ENCODE measurements around the gene MT1F.
"Not testable (repeated sequence)": the region's sequence is repeated elsewhere in the genome, so short reads cannot be mapped to it uniquely, and the experiment has no call there.

The MT1F gene

DNA sequence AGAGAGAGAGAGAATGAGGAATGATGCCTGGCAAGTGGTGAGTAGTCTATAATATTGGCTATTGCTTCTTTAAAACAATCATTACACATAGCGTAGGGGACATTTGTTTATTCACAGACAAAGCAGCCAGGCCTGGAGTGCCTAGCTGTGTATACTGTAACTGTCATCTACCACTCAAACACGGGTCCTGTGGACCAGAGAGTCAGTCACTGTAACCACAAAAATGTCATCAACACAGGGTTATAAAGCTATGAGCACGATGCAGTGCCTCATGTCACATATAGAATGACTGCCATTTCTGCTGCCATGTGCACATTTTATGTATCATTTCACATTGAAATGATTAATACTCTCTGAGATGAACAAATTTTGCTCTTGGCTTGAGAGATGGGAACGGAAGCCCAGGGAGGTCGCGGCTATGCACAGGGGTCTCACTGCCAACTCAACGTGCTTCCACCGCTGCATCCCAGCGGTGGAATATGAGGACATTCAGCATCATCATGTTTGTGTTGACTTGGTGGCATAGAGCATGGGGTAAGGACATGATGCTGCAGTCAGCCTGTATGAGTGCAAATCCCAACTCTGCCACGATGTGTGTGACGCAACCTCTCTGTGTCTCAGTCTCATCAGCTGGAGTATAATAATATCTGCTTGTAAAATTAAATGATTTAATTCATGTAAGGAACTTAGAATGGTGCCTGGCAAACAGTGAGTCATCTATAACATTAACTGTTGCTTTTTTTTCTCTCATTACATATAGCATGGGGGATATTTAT is 15.2 kb downstream of the MT1F start:
- no peak for DNase-seq (ENCODE audit: low read depth in 2 of 2)

DNA sequence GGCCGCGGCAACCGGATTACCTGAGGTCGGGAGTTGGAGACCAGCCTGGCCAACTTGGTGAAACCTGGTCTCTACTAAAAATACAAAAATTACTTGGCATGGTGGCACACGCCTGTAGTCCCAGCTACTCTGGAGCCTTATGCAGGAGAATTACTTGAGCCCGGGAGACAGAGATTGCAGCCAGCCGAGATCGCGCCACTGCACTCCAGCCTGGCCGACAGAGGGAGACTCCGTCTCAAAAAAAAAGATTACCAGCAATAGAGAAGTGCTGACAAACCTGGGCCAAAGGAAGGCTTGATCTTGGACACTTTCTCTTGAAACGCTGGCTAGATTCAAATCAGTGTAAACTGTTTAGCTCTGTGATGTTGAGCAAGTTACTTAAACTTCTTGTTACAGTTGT is 16.2 kb downstream of the MT1F start:
- no peak for DNase-seq (ENCODE audit: low read depth in 2 of 2)

GRCh38 chr16:56674570-56674969 is 16.8 kb downstream of the MT1F start:
- not testable (repeated sequence) for DNase-seq (ENCODE audit: low read depth in 2 of 2)

DNA sequence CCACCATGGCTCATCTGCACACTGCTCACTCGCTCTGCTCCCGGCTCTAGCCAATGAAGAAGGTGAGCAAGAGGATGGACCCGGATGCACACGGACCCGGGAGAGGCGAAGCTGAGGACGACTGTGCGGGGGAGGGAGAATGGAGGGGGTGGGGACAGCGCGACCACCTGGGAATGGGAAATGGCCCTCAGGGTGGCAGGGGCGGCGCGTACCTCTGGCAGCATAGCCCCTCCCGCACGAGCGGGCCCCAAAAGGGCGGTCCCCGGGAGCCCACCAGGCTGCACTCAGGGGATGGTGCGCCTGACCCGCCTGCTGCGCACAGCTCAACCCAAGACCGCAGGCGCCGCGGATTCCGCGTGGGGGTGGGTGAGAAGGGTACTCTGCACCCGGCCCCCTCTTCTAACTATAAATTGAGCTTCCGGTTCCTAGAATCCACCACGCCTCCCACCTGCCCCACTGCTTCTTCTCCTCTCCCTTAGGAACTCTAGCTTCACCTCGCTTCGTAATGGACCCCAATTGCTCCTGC is 18.0 kb downstream of the MT1F start:
- no peak for DNase-seq (ENCODE audit: low read depth in 2 of 2)

DNA sequence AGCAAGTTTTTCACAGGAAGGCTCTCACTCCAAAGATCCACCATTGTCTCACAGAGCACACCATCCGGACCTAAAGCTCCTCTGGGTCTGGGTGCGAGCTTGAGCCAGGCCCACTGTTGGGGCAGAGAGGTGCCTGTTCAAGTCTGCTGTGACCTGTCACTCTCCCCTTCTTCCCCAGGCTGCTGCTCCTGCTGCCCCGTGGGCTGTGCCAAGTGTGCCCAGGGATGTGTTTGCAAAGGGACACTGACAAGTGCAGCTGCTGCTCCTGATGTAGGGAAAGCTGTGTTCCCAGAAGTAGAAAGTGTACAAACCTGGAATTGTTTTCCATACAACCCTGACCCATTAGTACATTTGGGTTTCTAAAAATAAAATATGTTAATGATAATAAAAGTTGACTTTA is 19.7 kb downstream of the MT1F start:
- DNase-seq (ENCODE audit: low read depth in 2 of 2) = no peak

GRCh38 chr16:56679078-56679730 is 21.4 kb downstream of the MT1F start:
- DNase-seq (ENCODE audit: low read depth in 2 of 2) = no peak

GRCh38 chr16:56679818-56680217 is 22.1 kb downstream of the MT1F start:
- no peak for DNase-seq (ENCODE audit: low read depth in 2 of 2)

DNA sequence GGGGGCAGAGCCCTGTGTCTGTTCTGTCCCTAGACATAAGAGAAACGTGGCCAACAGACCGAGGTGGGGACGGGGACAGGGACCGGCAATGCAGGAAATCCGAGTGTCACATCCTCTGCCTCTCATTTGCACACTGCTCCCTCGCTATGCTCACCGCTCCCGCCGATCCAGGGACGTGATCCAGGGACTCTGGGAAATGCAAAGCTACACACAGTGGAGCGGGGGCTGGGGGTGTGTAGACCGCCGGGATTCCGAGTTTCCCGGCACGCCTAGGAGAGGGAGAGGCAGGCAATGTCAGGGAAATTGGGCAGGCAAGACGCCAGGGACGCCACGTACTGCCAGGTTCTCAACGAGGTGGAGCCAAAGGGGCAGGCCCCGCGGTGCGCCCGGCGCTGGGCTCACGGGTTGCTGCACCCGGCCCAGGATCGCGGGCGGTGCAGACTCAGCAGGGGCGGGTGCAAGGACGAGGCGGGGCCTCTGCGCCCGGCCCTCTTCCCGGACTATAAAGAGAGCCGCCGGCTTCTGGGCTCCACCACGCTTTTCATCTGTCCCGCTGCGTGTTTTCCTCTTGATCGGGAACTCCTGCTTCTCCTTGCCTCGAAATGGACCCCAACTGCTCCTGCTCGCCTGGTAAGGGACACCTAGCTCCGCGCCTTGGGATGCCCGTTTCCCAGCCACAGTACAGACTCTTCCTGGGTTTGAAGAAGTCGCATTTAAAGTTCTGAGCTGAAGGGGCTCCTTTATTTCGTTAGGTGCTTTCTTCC is 24.4 kb downstream of the MT1F start, which contains the start of gene MT1X:
Gene MT1X, plus strand, starts transcription at position 532 of the 764 bp plus-strand sequence. Its CDS starts 71 bp downstream, at position 603.
- peak; percentile 85 to 90 for DNase-seq (ENCODE audit: low read depth in 2 of 2)

DNA sequence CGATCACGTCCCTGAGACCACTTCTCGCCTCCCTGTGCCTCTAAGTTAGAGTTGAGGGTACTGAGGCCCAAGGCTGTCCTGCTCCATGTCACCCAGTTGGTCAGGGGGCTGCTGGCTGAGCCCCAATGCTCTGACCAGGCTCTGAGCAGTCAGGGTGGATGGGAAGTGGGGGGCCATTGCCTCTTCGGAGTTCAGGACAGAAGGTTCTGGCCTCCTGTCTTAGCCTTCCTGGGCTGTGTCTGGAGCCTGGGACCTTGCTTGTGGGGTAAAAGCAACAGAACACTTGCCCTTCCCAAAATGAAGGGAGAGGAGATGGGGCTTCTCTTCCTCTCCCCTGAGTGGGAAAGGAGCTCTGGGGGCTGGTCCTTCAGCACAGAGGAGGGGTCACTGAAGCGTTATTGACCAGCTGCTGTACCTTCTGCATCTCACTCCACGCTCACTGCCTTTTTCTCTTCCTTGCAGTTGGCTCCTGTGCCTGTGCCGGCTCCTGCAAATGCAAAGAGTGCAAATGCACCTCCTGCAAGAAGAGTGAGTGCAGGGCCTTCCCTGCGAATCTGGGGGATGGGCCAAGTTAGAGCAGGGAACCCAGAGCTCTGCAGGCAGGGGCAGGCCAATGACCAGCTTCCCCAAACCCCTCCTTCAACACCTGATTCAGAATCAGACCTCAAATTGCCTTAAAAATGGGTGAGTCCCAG is 25.1 kb downstream of the MT1F start:
- no peak for DNase-seq (ENCODE audit: low read depth in 2 of 2)

- no peak for DNase-seq (ENCODE audit: low read depth in 2 of 2)
These were observed 25.8 kb downstream of the MT1F start for GRCh38 chr16:56683424-56684172.

GRCh38 chr16:56684256-56684925 is 26.6 kb downstream of the MT1F start:
- no peak for DNase-seq (ENCODE audit: low read depth in 2 of 2)

DNA sequence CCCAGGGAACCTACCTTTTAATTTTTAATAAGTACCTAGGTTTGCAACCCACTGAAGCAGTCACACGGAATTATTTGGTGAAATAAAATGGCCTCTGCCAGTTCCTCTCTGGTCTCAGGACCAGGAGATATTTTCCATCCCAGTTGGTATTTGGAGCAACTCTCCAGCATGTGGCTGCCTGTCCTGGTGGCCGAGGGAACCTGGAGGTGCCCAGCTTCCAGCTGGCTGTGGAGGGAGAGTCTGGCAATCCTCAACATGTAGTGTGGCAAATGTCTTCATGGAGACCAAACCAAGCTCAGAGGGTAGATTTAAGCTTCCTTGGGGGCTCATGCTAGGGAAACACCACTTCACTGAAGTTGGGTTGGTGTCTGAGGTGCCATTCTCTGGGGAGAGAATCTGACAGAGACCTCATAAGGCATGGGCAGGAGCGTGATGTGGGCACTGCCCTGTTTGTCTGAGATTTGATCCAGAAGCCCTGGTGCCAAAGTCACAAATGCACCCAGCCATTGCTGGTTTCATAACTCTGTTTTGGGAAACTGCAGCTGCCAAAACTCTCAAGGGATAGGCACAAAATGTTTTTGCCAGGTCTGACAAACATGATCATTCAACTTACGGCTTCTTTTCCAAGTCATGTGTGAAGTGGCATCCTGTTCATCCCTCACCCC is 27.3 kb downstream of the MT1F start:
- no peak for DNase-seq (ENCODE audit: low read depth in 2 of 2)

GRCh38 chr16:56686758-56687157 is 29.0 kb downstream of the MT1F start:
- DNase-seq (ENCODE audit: low read depth in 2 of 2) = no peak

GRCh38 chr16:56688762-56689161 is 31.0 kb downstream of the MT1F start:
- no peak for DNase-seq (ENCODE audit: low read depth in 2 of 2)

DNA sequence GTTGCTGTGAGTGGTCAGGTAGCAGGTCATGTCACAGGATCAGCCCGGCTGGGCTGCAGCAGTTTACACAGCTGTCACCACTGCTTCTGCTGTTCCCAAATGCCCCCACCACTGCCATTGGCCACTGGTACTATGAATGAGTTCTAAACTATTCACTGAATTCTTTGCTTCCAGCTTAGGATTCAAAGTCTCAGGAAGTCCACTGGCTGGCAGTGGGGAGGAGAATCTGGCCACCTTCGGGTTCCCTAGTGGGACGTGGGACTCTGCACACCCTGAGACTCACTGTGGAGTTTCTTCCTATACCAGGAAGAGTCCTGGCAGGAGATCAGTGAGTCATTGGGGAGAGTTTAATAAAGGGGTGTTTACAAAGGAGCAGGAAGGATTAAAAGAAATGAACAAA is 31.4 kb downstream of the MT1F start:
- DNase-seq (ENCODE audit: low read depth in 2 of 2) = no peak

DNA sequence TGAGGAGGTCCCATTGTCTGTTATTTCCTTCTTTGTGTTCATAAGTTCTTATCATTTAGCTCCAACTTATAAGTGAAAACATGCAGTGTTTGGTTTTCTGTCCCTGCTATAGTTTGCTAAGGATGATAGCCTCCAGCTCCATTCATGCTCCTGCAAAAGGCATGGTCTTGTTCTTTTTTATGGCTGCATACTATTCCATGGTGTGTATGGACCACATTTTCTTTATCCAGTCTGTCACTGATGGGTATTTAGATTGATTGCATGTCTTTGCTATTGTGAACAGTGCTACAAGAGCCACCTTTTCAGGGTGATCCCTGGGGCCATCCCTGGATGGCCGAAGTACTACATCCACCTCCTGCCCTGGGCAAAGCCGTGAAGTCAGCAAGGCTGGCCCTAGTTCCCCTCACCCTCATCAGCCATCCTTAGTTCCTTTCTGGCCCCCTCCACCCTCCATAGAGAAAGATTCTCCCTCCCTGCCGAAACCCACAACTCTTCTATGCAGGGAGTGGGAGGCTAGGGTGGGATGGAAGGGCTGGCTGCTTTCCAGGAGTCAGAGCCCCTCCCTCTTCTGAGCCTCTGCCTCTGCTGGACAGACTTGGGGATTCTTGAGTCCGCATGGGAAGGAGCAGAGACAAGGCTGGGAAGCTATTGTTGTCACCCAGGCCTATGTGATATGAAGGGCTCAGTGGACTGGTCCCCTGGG is 32.8 kb downstream of the MT1F start:
- DNase-seq (ENCODE audit: low read depth in 2 of 2) = no peak

DNA sequence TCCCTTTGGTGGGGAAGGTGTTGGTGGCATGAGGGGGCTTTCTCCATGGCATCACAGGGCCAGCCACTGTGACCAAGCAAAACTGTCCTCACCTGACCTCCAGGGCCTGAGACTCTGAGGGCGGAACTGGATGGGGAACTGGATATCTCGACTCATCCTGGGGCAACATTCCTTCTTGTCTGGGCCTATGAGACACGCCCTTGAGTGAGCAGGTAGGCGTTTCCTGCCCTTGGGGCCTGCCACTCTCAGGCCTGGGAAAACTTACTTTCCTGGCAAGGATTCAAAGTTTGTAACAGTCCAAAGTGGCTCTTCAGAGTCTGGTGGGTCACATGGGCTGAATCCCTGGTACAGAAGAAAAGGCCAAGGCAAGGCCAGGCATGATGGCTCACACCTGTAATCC is 34.1 kb downstream of the MT1F start:
- DNase-seq (ENCODE audit: low read depth in 2 of 2) = no peak

- no peak for DNase-seq (ENCODE audit: low read depth in 2 of 2)
These were observed 37.5 kb downstream of the MT1F start for GRCh38 chr16:56695246-56695645.

DNA sequence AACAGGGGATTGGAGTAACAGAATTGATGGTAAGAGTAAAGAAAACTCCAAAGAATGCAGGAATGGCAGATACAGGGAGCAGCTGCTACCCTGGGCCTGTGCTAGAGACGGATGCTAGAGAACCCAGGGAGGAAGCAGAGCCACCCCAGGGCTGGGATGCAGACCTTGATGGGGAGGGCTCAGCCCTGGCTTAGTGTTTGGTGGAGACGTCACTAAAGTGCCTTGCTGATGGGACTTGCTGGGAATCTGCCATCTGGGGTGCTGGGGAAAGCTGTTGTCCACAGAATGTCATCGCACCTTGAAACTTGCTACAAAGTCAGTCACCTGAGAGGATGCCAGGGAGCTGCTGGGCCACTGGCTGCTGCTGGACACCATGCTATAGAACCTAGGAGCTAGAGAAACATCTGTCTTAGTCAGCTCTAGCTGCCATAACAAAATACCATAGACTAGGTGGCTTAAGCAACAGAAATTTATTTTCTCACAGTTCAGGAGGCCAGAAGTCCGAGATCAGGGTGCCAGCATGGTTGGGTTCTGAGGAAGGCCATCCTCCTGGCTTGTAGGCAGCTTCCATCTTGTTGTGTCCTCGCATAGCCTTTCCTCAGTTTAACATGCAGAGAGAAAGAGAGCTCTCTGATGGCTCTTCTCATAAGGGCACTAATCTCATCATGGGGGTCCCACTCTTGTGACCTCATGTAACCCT is 39.8 kb downstream of the MT1F start:
- DNase-seq (ENCODE audit: low read depth in 2 of 2) = no peak

Data from stimulated activated CD4-positive, alpha-beta T cell treated with anti-CD3 and anti-CD28 coated beads, Interleukin-4, amount 100 ng/mL, for 48 hours (primary cell).